Heart right ventricle (tissue), 16 donors: Measurements from ENCODE around the gene CHIT1. TPM values are rescaled to one million over a fixed set of nuclear protein-coding genes. Genes with fewer than 3 reads are reported as not detected.

Source experiments
- ATAC-seq, 8 donors: fragments of 200-7000 bp; cut with Tn5 transposase; one replicate each; pipeline ENCODE4 v1.9.1; 2020; ENCODE audit warnings: mild to moderate bottlenecking in 8 of 8, moderate library complexity in 8 of 8, moderate number of reproducible peaks in 1 of 8
- DNase-seq, 2 donors: peaks; one replicate each; pipeline ENCODE4 v3.0.0-alpha.2; 2020
- H3K27ac ChIP-seq, 10 donors: fragments of 200-600 bp; sonication (generic) in 2 of 10; one replicate each; pipeline versions ENCODE4 v1.5.0 to v1.8.0; 2020 to 2022; ENCODE audit warnings: mild to moderate bottlenecking in 3 of 10
- H3K27me3 ChIP-seq, 7 donors: fragments of 200-600 bp; one replicate each; pipeline ENCODE4 v1.8.0; 2021 to 2022; ENCODE audit warnings: mild to moderate bottlenecking in 2 of 7
- H3K36me3 ChIP-seq, 9 donors: fragments of 200-600 bp; sonication (generic) in 1 of 9; one replicate each; pipeline versions ENCODE4 v1.5.0 to v1.8.0; 2020 to 2022; ENCODE audit warnings: mild to moderate bottlenecking in 2 of 9
- H3K4me1 ChIP-seq, 9 donors: fragments of 200-600 bp; sonication (generic) in 1 of 9; one replicate each; pipeline versions ENCODE4 v1.5.0 to v1.8.0; 2020 to 2022; ENCODE audit warnings: mild to moderate bottlenecking in 4 of 9
- H3K4me3 ChIP-seq, 10 donors: fragments of 200-600 bp; sonication (generic) in 2 of 10; one replicate each; pipeline versions ENCODE4 v1.5.0 to v1.8.0; 2020 to 2022; ENCODE audit warnings: mild to moderate bottlenecking in 7 of 10, moderate library complexity in 2 of 10
- H3K9me3 ChIP-seq, 11 donors: fragments of 200-600 bp in 10 of 11; sonication (generic) in 2 of 11; one replicate each; pipeline versions ENCODE4 v1.5.0 to v1.8.0; 2013 to 2022; ENCODE audit warnings: mild to moderate bottlenecking in 2 of 11, control low read depth in 1 of 11, moderate library complexity in 1 of 11
- CTCF ChIP-seq, 9 donors: fragments of 200-600 bp; sonication (generic) in 2 of 9; IDR thresholded peaks; one replicate each; pipeline versions ENCODE4 v1.5.0 to v1.8.0; 2021 to 2022; ENCODE audit warnings: antibody characterized with exemption in 9 of 9, mild to moderate bottlenecking in 5 of 9, moderate library complexity in 1 of 9
- WGBS, 2 donors: extraction: QIAGEN DNeasy Blood & Tissue Kit; methylation state at CpG; one replicate each; pipeline ENCODE4 v1.1.7; 2013; ENCODE audit warnings: inconsistent platforms in 1 of 2; 5-methylcytosine and 5-hydroxymethylcytosine counted together
- intact Hi-C, 10 donors: fragments of 100-400 bp; cut with DNase I; formaldehyde crosslinking; loops; one replicate each; pipeline versions ENCODE4 v1.11.1 to v1.14.2; 2022
- polyA plus RNA-seq, 2 donors: library from polyadenylated mRNA; stranded (reverse); fragments of 200-250 nt; gene quantifications; one replicate each; pipeline ENCODE4 v1.2.3, GENCODE V29; 2013
- total RNA-seq, 10 donors: library from RNA; stranded (reverse); fragmentation: NEBNext Ultra II Directional in 3 of 10; extraction: Animal tissue kit (Norgen Biotek cat#: 25700) in 3 of 10; gene quantifications; one replicate each; pipeline versions ENCODE4 v1.2.1 to v1.2.4, GENCODE V29; 2021 to 2023
- donor health status: Arrhythmogenic right ventricular cardiomyopathy.
- donor health status: ischemic (EF 13 %, LVEDD 7.1; RV severe dilation, severe dysfunction).
- donor health status: healthy with polysubstance abuse.
- donor health status: DM: no; HTN: yes; CAD: no.
- donor health status: DM: no; HTN: no; CAD: no.
- donor health status: ischemic (EF 25% LVEDD 6.9; RV normal size, moderate dysfunction).
- donor health status: ischemic (EF 25% LVEDD 5.7; RV mildly dilated, moderate dysfunction).
- donor health status: healthy.
- donor health status: DM: yes; HTN: yes; CAD: no.
- donor health status: Ischemic cardiomyopathy.
- donor health status: ischemic (EF 35%, LVEDD 5.7; RV mildly dilated, moderate dysfunction).
- donor health status: nonischemic (EF 11% LVEDD 7.7; RV severe dilation, severe dysfunction).
- donor health status: DM: yes; HTN: yes; CAD: no.
- donor health status: PGD.
- donor health status: ischemic (EF 29% LVEDD 5.4; RV normal size, mild dysfunction).
- donor health status: nonischemic (EF 23%, LVEDD 6.1; RV moderate dilation, normal function).

The CHIT1 gene
- total and polyA plus RNA-seq, 12 donors, result 0.05 to 1.3 (median 0.28) TPM; not detected in 6

DNA sequence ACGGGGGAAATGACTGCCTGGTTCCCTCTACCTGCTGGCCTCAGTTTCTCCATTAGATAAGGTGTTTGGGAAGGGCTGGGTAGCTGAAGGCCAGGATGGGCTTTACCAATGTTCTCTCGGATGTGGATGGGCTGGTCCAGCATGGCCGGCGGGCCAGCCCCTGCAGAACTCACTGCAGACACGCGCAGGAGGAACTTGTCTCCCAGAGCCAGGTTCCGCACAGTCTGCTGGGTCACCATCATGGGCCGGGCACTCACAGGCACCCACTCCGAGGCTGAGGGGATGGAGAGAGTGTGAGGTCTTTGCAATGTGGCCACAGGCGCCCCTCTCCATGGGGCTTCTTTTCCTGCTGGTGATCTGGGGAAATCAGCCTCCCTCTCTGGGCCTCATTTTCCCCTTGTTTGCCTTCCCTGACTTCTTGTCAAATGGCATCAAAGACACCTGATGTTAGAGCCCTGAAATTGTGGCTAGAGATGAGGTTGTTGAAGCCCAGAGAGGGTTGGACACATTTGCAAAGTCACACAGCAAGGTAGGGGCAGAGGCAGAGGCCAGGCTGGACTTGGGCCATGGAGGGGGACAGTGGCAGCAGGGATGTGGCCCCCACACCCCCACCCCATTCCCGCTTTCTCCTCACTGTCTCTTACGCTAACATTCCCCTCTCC is 55.0 kb downstream of the CHIT1 start:
- peaks cover 0 to 26% (median 0%) of the 10 kb centered on the region in 9 donors for H3K4me1 ChIP-seq
- H3K9me3 ChIP-seq, result no peaks in the 10 kb centered on the region
- WGBS, 2 donors, result 89 to 90% methylated on average over 12 of the region's 12 CpGs
- DNase-seq (no peak), ATAC-seq (no peak)
- H3K36me3 ChIP-seq, result no peaks in the 10 kb centered on the region
- no peak overlapping the region for H3K27ac ChIP-seq
- no peak for TF ChIP-seq CTCF (IDR thresholded peaks at IDR 0.05)
- peaks cover 0 to 4% (median 0%) of the 10 kb centered on the region in 7 donors for H3K27me3 ChIP-seq
- intact Hi-C loops, result loop anchor here in 8 of 10 donors (5.0 kb wide), 5 partner anchors 38 to 137 kb away; no protein-coding TSS in a partner anchor
- H3K4me3 ChIP-seq, result no peak overlapping the region

DNA sequence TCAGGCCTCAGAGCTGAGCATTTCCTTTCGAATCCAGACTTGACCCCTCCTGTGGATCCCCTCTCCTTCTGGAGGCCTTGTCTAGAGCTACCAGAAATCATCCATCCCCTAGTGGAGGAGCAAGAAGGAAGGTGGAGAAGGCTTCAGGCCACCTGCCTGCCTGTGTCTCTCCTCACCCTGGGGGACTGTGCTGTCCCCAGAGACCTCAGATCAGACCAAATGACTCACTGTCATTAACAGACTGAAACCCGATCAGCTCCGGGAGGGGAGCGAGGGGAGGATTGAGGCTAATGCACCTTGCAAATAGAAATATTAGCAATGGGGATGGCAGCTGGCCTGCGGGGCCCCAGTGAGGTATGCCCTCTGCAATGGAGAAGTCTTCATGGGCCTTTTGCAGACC is 55.9 kb downstream of the CHIT1 start:
- DNase-seq (no peak), ATAC-seq (no peak)
- WGBS, 2 donors, result 90 to 95% methylated on average over 5 of the region's 5 CpGs
- no peak for TF ChIP-seq CTCF (IDR thresholded peaks at IDR 0.05)
- H3K27ac ChIP-seq, result no peak overlapping the region
- H3K9me3 ChIP-seq, result no peaks in the 10 kb centered on the region
- H3K4me3 ChIP-seq, result no peak overlapping the region
- H3K27me3 ChIP-seq, result peaks cover 0 to 4% (median 0%) of the 10 kb centered on the region in 7 donors
- H3K4me1 ChIP-seq, result peaks cover 0 to 26% (median 0%) of the 10 kb centered on the region in 9 donors
- intact Hi-C loops, result loop anchor here (2.0 to 5.0 kb wide), 9 partner anchors 39 to 136 kb away; no protein-coding TSS in a partner anchor
- no peaks in the 10 kb centered on the region for H3K36me3 ChIP-seq

DNA sequence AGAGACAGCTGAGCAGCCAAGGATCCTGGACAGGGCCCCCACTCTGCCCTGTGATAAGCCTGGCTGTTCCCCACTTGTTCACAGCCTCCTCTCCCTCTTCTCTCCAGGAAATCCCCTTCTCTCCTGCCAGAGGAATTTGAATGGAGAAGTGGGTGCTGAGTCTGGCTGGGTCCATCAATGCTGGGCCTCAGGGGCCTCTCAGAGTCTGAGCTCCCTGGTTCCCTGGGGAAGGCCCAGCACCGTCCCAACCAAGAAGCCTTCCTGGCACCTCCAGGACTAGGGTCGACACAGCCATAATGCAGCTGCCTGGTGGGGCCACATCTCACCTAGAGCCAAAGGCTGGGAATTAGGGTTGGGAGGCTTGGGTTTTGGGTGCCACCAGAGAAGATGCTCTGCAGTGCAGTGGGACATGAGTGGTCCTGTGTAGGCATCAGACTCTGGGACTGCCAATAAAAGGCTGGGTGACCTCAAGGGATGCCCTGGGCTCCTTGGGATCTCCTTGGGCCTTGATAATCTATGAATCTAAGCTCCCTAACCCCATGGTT is 56.4 kb downstream of the CHIT1 start:
- H3K9me3 ChIP-seq, result no peaks in the 10 kb centered on the region
- H3K4me1 ChIP-seq, result peaks cover 0 to 23% (median 0%) of the 10 kb centered on the region in 9 donors
- no peak for TF ChIP-seq CTCF (IDR thresholded peaks at IDR 0.05)
- no peaks in the 10 kb centered on the region for H3K36me3 ChIP-seq
- no peak overlapping the region for H3K4me3 ChIP-seq
- DNase-seq (no peak), ATAC-seq (no peak)
- no peak overlapping the region for H3K27ac ChIP-seq
- H3K27me3 ChIP-seq, result peaks cover 0 to 4% (median 0%) of the 10 kb centered on the region in 7 donors
- intact Hi-C loops, result loop anchor here (2.0 to 5.0 kb wide), 9 partner anchors 39 to 136 kb away; no protein-coding TSS in a partner anchor
- 67 to 71% methylated on average over 2 of the region's 2 CpGs for WGBS, 2 donors

GRCh38 chr1:203172184-203173010 is 57.1 kb downstream of the CHIT1 start:
- peaks cover 0 to 4% (median 0%) of the 10 kb centered on the region in 7 donors for H3K27me3 ChIP-seq
- no peaks in the 10 kb centered on the region for H3K9me3 ChIP-seq
- H3K36me3 ChIP-seq, result no peaks in the 10 kb centered on the region
- intact Hi-C loops, result loop anchor here (1.0 to 5.0 kb wide), 10 partner anchors 40 to 135 kb away; no protein-coding TSS in a partner anchor
- DNase-seq (peak; percentile 56), ATAC-seq (peak; percentile 57 to 82 (median 72))
- no peak overlapping the region for H3K27ac ChIP-seq
- peaks cover 0 to 17% (median 0%) of the 10 kb centered on the region in 9 donors for H3K4me1 ChIP-seq
- no peak overlapping the region for H3K4me3 ChIP-seq
- 52% methylated on average over 8 of the region's 8 CpGs for WGBS, 2 donors
- peak; percentile 62 to 87 (median 80) for TF ChIP-seq CTCF (IDR thresholded peaks at IDR 0.05)
